Neutrophil (primary cell): ENCODE data around the gene NUCB1.
"Not testable (repeated sequence)": the region's sequence is repeated elsewhere in the genome, so short reads cannot be mapped to it uniquely, and the experiment has no call there.

ENCODE experiments used
- H3K27ac ChIP-seq: fragments of 200-600 bp; sonication (generic); 2 replicates; pipeline ENCODE4 v1.5.1; 2016; ENCODE audit warnings: mild to moderate bottlenecking, moderate library complexity
- H3K27me3 ChIP-seq: fragments of 200-600 bp; sonication (generic); 2 replicates; pipeline ENCODE4 v1.6.0; 2016; ENCODE audit warnings: mild to moderate bottlenecking
- H3K36me3 ChIP-seq: fragments of 200-600 bp; sonication (generic); 2 replicates; pipeline ENCODE4 v1.5.1; 2017
- H3K4me1 ChIP-seq, 2 experiments: fragments of 200-600 bp in 1 of 2; sonication (generic) in 1 of 2; 1 replicate in 1 of 2; 2 replicates in 1 of 2; pipeline versions ENCODE4 v1.5.1 to v1.6.1; 2013 to 2016; ENCODE audit warnings: low read depth in 1 of 2, low read length in 1 of 2, mild to moderate bottlenecking in 1 of 2, moderate library complexity in 1 of 2; ENCODE audit not compliant: control insufficient read depth in 1 of 2, insufficient read depth in 1 of 2
- H3K4me3 ChIP-seq, 2 experiments: fragments of 200-600 bp in 1 of 2; sonication (generic) in 1 of 2; 1 replicate in 1 of 2; 2 replicates in 1 of 2; pipeline ENCODE4 v1.5.1; 2013 to 2016; ENCODE audit warnings: low read depth in 1 of 2, low read length in 1 of 2, mild to moderate bottlenecking in 1 of 2, moderate library complexity in 1 of 2
- H3K9me3 ChIP-seq: fragments of 200-600 bp; sonication (generic); 2 replicates; pipeline ENCODE4 v1.5.1; 2016
- TF ChIP-seq, protein P1 (sequence below): fragments of 200-600 bp; sonication (generic); IDR thresholded peaks from 2 replicates; pipeline ENCODE4 v1.5.1; 2016; ENCODE audit warnings: antibody characterized with exemption

NUCB1 gene

GRCh38 chr19:48922548-48923490 lies 22.7 kb downstream of the NUCB1 start:
- TF ChIP-seq, protein P1, sequence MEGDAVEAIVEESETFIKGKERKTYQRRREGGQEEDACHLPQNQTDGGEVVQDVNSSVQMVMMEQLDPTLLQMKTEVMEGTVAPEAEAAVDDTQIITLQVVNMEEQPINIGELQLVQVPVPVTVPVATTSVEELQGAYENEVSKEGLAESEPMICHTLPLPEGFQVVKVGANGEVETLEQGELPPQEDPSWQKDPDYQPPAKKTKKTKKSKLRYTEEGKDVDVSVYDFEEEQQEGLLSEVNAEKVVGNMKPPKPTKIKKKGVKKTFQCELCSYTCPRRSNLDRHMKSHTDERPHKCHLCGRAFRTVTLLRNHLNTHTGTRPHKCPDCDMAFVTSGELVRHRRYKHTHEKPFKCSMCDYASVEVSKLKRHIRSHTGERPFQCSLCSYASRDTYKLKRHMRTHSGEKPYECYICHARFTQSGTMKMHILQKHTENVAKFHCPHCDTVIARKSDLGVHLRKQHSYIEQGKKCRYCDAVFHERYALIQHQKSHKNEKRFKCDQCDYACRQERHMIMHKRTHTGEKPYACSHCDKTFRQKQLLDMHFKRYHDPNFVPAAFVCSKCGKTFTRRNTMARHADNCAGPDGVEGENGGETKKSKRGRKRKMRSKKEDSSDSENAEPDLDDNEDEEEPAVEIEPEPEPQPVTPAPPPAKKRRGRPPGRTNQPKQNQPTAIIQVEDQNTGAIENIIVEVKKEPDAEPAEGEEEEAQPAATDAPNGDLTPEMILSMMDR, result no peak
- Histone ChIP-seq H3K4me1 (no peaks in the 10 kb centered on the region), H3K4me3 (no peak overlapping the region), H3K27me3 (no peaks in the 10 kb centered on the region), H3K9me3 (no peaks in the 10 kb centered on the region), H3K27ac (no peak overlapping the region), H3K36me3 (peaks cover 55% of the 10 kb centered on the region)

- H3K27ac ChIP-seq, result no peak overlapping the region
- H3K9me3 ChIP-seq, result no peaks in the 10 kb centered on the region
- H3K4me3 ChIP-seq, result no peak overlapping the region
- H3K27me3 ChIP-seq, result no peaks in the 10 kb centered on the region
- TF ChIP-seq, protein P1, result no peak
- peaks cover 34% of the 10 kb centered on the region for H3K36me3 ChIP-seq
- H3K4me1 ChIP-seq, result no peaks in the 10 kb centered on the region
Observed at GRCh38 chr19:48925240-48925843, 25.2 kb downstream of the NUCB1 start.

GRCh38 chr19:48925890-48926289 lies 25.8 kb downstream of the NUCB1 start:
- H3K4me1 ChIP-seq, H3K27ac ChIP-seq, H3K27me3 ChIP-seq: not testable (repeated sequence)

DNA sequence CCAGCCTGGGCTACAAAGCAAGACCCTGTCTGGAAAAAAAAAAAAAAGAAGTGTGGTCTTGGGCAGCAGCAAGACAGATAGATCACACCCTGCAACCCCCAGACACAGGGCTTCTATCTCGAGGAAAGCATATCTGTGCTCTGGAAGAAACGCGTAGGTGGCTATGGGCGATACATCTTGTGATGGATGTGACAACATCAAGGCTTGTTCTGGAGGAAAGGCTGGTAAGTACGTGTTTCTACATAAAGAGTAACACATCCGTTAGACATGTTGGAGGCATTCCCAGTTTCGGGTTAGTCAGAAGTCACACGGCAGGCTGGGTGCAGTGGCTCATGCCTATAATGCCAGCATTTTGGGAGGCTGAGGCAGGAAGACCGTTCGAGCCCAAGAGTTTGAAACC lies 26.8 kb downstream of the NUCB1 start:
- TF ChIP-seq, protein P1, result no peak
- H3K36me3 ChIP-seq, result peaks cover 18% of the 10 kb centered on the region
- no peaks in the 10 kb centered on the region for H3K9me3 ChIP-seq
- peaks cover 9% of the 10 kb centered on the region for H3K27me3 ChIP-seq
- H3K4me1 ChIP-seq, result no peaks in the 10 kb centered on the region
- no peak overlapping the region for H3K27ac ChIP-seq
- H3K4me3 ChIP-seq, result no peak overlapping the region

More at GRCh38 chr19:48925890-48926289, 25.8 kb downstream of the NUCB1 start:
- H3K4me3 ChIP-seq, H3K9me3 ChIP-seq: not testable (repeated sequence)
- H3K36me3 ChIP-seq, result peaks cover 28% of the 10 kb centered on the region

GRCh38 chr19:48927692-48928091 lies 27.6 kb downstream of the NUCB1 start:
- H3K4me1 ChIP-seq, H3K4me3 ChIP-seq, H3K9me3 ChIP-seq, H3K27ac ChIP-seq: not testable (repeated sequence)
- Histone ChIP-seq H3K27me3 (peaks cover 17% of the 10 kb centered on the region), H3K36me3 (peaks cover 10% of the 10 kb centered on the region)

DNA sequence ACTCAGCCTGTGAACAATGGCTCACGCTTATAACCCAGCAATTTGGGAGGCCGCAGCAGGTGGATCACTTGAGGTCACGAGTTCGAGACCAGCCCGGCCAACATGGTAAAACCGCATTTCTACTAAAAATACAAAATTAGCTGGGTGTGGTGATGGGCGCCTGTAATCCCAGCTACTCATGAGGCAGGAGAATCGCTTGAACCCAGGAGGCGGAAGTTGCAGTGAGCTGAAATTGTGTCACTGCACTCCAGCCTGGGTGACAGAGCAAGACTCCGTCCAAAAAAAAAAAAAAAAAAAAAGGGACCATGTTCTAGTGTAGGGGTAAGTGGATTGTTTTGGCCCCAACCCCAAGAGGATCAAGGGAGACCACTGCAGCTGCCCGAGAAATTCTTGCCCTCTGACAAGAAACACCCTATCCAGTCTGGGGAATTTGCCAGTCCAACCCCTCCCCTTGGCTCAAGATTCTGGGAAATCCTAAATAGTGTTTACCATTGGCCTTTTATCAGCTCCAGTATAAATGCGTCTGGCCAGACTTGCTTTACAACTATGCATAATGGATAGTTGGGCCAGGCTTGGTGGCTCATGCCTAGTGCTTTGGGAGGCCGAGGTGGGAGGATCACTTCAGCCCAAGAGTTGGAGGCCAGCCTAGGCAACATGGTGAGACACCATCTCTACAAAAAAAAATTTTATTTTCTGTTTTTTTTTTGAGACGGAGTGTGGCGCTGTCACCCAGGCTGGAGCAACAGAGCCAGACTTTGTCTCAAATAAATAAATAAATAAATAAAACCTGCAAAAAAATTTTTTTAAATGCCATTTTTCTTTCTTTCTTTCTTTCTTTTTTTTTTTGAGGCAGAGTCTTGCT lies 28.3 kb downstream of the NUCB1 start:
- H3K27ac ChIP-seq, result no peak overlapping the region

More for the DNA sequence above, 28.3 kb downstream of the NUCB1 start:
- peaks cover 24% of the 10 kb centered on the region for H3K27me3 ChIP-seq
- H3K4me3 ChIP-seq, result no peak overlapping the region
- TF ChIP-seq, protein P1, result no peak
- H3K36me3 ChIP-seq, result peaks cover 3% of the 10 kb centered on the region
- H3K9me3 ChIP-seq, result no peaks in the 10 kb centered on the region
- peaks cover 5% of the 10 kb centered on the region in 2 experiments for H3K4me1 ChIP-seq
